H1 (cell line): ENCODE data around the gene CAMTA1.

Experiments
- CHD1 ChIP-seq: IDR thresholded peaks from 2 replicates; pipeline ENCODE4 v1.6.1; 2012; ENCODE audit warnings: low read depth, low read length, improper control_type of control experiment
- FOSL1 ChIP-seq: IDR thresholded peaks from 2 replicates; pipeline ENCODE4 v1.6.1; 2011; ENCODE audit warnings: mild to moderate bottlenecking, low read depth, low read length, moderate library complexity; ENCODE audit not compliant: insufficient read depth
- KDM5A ChIP-seq: fragments of 200-600 bp; IDR thresholded peaks from 2 replicates; pipeline ENCODE4 v1.7.1; 2012; ENCODE audit warnings: mild to moderate bottlenecking, low read length, inconsistent platforms, mixed read lengths
- NRF1 ChIP-seq: IDR thresholded peaks from 2 replicates; pipeline ENCODE4 v1.6.1; 2011; ENCODE audit warnings: mild to moderate bottlenecking, low read depth, low read length, improper control_type of control experiment
- POLR2A ChIP-seq, 2 experiments: IDR thresholded peaks; 1 replicate in 1 of 2; 2 replicates in 1 of 2; pipeline ENCODE4 v1.6.1; 2011; ENCODE audit warnings: low read depth in 2 of 2, low read length in 2 of 2, mild to moderate bottlenecking in 2 of 2; ENCODE audit errors: control extremely low read depth in 1 of 2
- POLR2AphosphoS5 ChIP-seq: IDR thresholded peaks from 2 replicates; pipeline ENCODE4 v1.6.1; 2011; ENCODE audit warnings: low read depth, low read length
- RFX5 ChIP-seq: IDR thresholded peaks from 2 replicates; pipeline ENCODE4 v1.6.1; 2011; ENCODE audit warnings: low read depth, low read length, improper control_type of control experiment, borderline replicate concordance
- SP1 ChIP-seq: IDR thresholded peaks from 2 replicates; pipeline ENCODE4 v1.6.1; 2011; ENCODE audit warnings: low read depth, low read length
- TAF1 ChIP-seq: IDR thresholded peaks from 2 replicates; pipeline ENCODE4 v1.6.1; 2011; ENCODE audit warnings: mild to moderate bottlenecking, low read depth, low read length
- TAF7 ChIP-seq: optimal IDR thresholded peaks from 2 replicates; pipeline ENCODE3; 2011; ENCODE audit warnings: low read depth, mild to moderate bottlenecking, inconsistent platforms, low read length, moderate library complexity, borderline replicate concordance
- TBP ChIP-seq: IDR thresholded peaks from 2 replicates; pipeline ENCODE4 v1.6.1; 2011; ENCODE audit warnings: low read depth, low read length, improper control_type of control experiment
- ZNF274 ChIP-seq: IDR thresholded peaks from 2 replicates; pipeline ENCODE4 v1.7.0; 2012; ENCODE audit warnings: low read length, borderline replicate concordance; ENCODE audit errors: extremely low read depth
- TF ChIP-seq, protein P1 (sequence below), 3 experiments: IDR thresholded peaks; 1 replicate in 2 of 3; 2 replicates in 1 of 3; pipeline versions ENCODE4 v1.5.1 to v1.6.1; 2011; ENCODE audit warnings: low read length in 3 of 3, mild to moderate bottlenecking in 3 of 3, inconsistent platforms in 2 of 3, low read depth in 1 of 3, moderate library complexity in 1 of 3; ENCODE audit not compliant: insufficient read depth in 1 of 3; ENCODE audit errors: control extremely low read depth in 1 of 3

DNA sequence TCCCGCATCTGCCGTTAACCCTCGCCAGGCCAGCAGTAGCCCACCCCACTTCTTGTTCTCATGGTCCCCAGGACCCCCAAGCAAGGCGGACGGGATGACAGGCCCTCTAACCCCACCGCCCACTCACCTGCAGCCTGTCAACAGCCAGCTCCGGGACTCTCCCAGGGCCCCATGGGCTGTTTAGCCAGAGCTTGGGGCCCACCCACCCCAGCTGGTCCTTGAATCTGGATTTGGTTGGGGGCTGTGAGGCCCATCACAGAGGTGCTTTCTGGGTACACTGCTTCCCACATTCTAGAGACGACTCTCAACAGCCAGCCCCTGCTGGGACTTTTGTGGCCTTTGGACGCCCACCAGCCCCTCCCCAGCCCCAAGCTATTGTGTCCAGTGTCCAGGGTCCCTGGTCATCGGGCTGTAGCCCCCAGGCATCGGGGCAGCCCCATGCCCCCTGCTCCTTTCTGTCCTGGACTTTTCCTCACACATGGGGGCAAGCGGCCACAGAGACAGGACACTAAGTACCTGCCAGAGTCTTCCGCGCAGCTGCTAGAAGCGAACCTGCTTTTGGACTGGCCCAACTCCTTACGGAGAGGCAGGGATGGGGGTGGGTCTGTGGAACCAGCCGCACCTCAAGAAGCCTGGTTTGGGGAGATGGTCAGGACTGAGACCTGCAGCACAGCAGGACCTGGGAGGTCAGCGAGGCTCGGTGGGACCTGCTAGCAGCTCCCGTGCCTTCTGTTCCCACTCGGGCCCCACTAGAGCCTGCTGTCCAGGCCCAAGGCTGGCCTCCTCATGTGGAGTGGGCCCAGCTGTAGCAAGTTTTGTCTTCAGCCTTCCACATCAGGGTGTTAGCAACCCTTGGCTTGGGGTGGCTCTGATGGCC lies 777.7 kb downstream of the CAMTA1 start:
- TF ChIP-seq, protein P1, sequence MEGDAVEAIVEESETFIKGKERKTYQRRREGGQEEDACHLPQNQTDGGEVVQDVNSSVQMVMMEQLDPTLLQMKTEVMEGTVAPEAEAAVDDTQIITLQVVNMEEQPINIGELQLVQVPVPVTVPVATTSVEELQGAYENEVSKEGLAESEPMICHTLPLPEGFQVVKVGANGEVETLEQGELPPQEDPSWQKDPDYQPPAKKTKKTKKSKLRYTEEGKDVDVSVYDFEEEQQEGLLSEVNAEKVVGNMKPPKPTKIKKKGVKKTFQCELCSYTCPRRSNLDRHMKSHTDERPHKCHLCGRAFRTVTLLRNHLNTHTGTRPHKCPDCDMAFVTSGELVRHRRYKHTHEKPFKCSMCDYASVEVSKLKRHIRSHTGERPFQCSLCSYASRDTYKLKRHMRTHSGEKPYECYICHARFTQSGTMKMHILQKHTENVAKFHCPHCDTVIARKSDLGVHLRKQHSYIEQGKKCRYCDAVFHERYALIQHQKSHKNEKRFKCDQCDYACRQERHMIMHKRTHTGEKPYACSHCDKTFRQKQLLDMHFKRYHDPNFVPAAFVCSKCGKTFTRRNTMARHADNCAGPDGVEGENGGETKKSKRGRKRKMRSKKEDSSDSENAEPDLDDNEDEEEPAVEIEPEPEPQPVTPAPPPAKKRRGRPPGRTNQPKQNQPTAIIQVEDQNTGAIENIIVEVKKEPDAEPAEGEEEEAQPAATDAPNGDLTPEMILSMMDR (IDR thresholded peaks at IDR 0.05; ENCODE audit: control extremely low read depth in 1 of 3, insufficient read depth in 1 of 3, low read depth in 1 of 3, low read length in 3 of 3): no peak
- TF ChIP-seq TAF1 (no peak), POLR2AphosphoS5 (no peak), CHD1 (no peak), KDM5A (no peak), ZNF274 (no peak), TAF7 (no peak), SP1 (no peak), TBP (no peak), POLR2A (IDR thresholded peaks at IDR 0.05; ENCODE audit: control extremely low read depth in 1 of 2, low read depth in 2 of 2, low read length in 2 of 2) (no peak), FOSL1 (no peak), RFX5 (no peak), NRF1 (no peak)
